Measurements from ENCODE around the gene CGB5. TPM values are rescaled to one million over a fixed set of nuclear protein-coding genes. Genes with fewer than 3 reads are reported as not detected.

The CGB5 gene
- total RNA-seq, 1 donor from 2014 or later, result not detected

- Mint-ChIP-seq H3K27ac (no peak overlapping the region), H3K4me1 (peaks cover 11% of the 10 kb centered on the region), H3K27me3 (peaks cover 15% of the 10 kb centered on the region), H3K36me3 (ENCODE audit: low read depth) (peaks cover 3% of the 10 kb centered on the region), H3K4me3 (no peak overlapping the region), H3K9me3 (no peaks in the 10 kb centered on the region)
- ATAC-seq (ENCODE audit: low read depth), result no peak
- TF ChIP-seq CTCF (IDR thresholded peaks at IDR 0.05), result no peak
- intact Hi-C loops (cut with micrococcal nuclease), result loop anchor here (10.0 kb wide), 1 partner anchor 296 kb away; no protein-coding TSS in a partner anchor
- DNase-seq, result no peak
- POLR2A ChIA-PET, result no interaction called here
- CTCF ChIA-PET, result interaction anchor here (0.9 kb wide), 1 partner anchor 17 kb away, joined by 3 read pairs; no protein-coding TSS in a partner anchor
Measured at GRCh38 chr19:49080392-49080791, 36.7 kb downstream of the CGB5 start.

GRCh38 chr19:49081273-49081672, 37.6 kb downstream of the CGB5 start:
- peaks cover 10% of the 10 kb centered on the region for H3K36me3 Mint-ChIP-seq (ENCODE audit: low read depth)
- intact Hi-C loops (cut with micrococcal nuclease), result loop anchor here (10.0 kb wide), 1 partner anchor 296 kb away; no protein-coding TSS in a partner anchor
- H3K9me3 Mint-ChIP-seq, result no peaks in the 10 kb centered on the region
- H3K27ac Mint-ChIP-seq, result no peak overlapping the region
- H3K4me1 Mint-ChIP-seq, result peaks cover 13% of the 10 kb centered on the region
- POLR2A ChIA-PET, result no interaction called here
- CTCF ChIA-PET, result interaction anchor here (0.9 kb wide), 1 partner anchor 17 kb away, joined by 3 read pairs; no protein-coding TSS in a partner anchor
- ATAC-seq (ENCODE audit: low read depth) (no peak), DNase-seq (no peak)
- peaks cover 8% of the 10 kb centered on the region for H3K27me3 Mint-ChIP-seq
- no peak for TF ChIP-seq CTCF (IDR thresholded peaks at IDR 0.05)
- H3K4me3 Mint-ChIP-seq, result no peak overlapping the region

- ChIA-PET POLR2A (no interaction called here), CTCF (no interaction called here)
- DNase-seq (no peak), ATAC-seq (ENCODE audit: low read depth) (no peak)
- peaks cover 6% of the 10 kb centered on the region for H3K27me3 Mint-ChIP-seq
- peaks cover 39% of the 10 kb centered on the region for H3K4me1 Mint-ChIP-seq
- peak overlapping the region; percentile 93 for H3K27ac Mint-ChIP-seq
- H3K9me3 Mint-ChIP-seq, result no peaks in the 10 kb centered on the region
- intact Hi-C loops (cut with micrococcal nuclease), result loop anchor here (1.0 to 10.0 kb wide), 5 partner anchors 34 to 446 kb away; partner anchors contain the start of genes C19orf73, GYS1, NUCB1 and PPFIA3
- peaks cover 33% of the 10 kb centered on the region for H3K36me3 Mint-ChIP-seq (ENCODE audit: low read depth)
- TF ChIP-seq CTCF (IDR thresholded peaks at IDR 0.05), result no peak
- H3K4me3 Mint-ChIP-seq, result peak overlapping the region; percentile 93
Measured at GRCh38 chr19:49084206-49085019, 40.8 kb downstream of the CGB5 start.

- ATAC-seq (ENCODE audit: low read depth) (peak; percentile 97), DNase-seq (peak; percentile 99)
- Mint-ChIP-seq H3K4me1 (peaks cover 41% of the 10 kb centered on the region), H3K27me3 (peaks cover 6% of the 10 kb centered on the region), H3K36me3 (ENCODE audit: low read depth) (peaks cover 39% of the 10 kb centered on the region), H3K27ac (peak within 1 kb of the TSS; percentile 93), H3K9me3 (no peaks in the 10 kb centered on the region), H3K4me3 (peak within 1 kb of the TSS; percentile 93)
- TF ChIP-seq CTCF (IDR thresholded peaks at IDR 0.05), result no peak
- intact Hi-C loops (cut with micrococcal nuclease), result loop anchor here (1.0 to 10.0 kb wide), 5 partner anchors 34 to 447 kb away; partner anchors contain the start of genes C19orf73, GYS1, NUCB1 and PPFIA3
- POLR2A ChIA-PET, result interaction anchor here (1.0 kb wide), 1 partner anchor 13 kb away, joined by 4 read pairs; no protein-coding TSS in a partner anchor
- CTCF ChIA-PET, result no interaction called here
Measured at GRCh38 chr19:49085020-49085867, 41.6 kb downstream of the CGB5 start, which contains the start of gene SNRNP70. SNRNP70 (plus strand) TSS chr19:49085451; CDS start chr19:49086415, 964 bp downstream.

All from activated B cell treated with CpG ODN at 0.5 μM for 24 hours (primary cell).